BE2C (cell line): ENCODE measurements around the gene NUAK2.

Experiments used
- DNase-seq: peaks from one replicate; pipeline ENCODE4 v3.0.0-alpha.2; 2020
- H3K27me3 ChIP-seq: fragments of 250-450 bp; sonication (Bioruptor Pico); 2 replicates; pipeline ENCODE4 v1.5.1; 2020; ENCODE audit warnings: mild to moderate bottlenecking
- H3K36me3 ChIP-seq: fragments of 250-450 bp; sonication (Bioruptor Pico); 2 replicates; pipeline ENCODE4 v1.5.1; 2020; ENCODE audit warnings: mild to moderate bottlenecking
- H3K4me1 ChIP-seq: fragments of 250-450 bp; sonication (Bioruptor Pico); 2 replicates; pipeline ENCODE4 v1.5.1; 2020
- H3K4me3 ChIP-seq: 2 replicates; pipeline ENCODE4 v1.5.1; 2011; ENCODE audit warnings: low read depth, low read length
- H3K9me3 ChIP-seq: fragments of 250-450 bp; sonication (Bioruptor Pico); 2 replicates; pipeline ENCODE4 v1.5.1; 2020
- TF ChIP-seq, protein P1 (sequence below): IDR thresholded peaks from 2 replicates; pipeline ENCODE4 v1.5.1; 2012; ENCODE audit warnings: mild to moderate bottlenecking, low read depth, low read length

Gene NUAK2

DNA sequence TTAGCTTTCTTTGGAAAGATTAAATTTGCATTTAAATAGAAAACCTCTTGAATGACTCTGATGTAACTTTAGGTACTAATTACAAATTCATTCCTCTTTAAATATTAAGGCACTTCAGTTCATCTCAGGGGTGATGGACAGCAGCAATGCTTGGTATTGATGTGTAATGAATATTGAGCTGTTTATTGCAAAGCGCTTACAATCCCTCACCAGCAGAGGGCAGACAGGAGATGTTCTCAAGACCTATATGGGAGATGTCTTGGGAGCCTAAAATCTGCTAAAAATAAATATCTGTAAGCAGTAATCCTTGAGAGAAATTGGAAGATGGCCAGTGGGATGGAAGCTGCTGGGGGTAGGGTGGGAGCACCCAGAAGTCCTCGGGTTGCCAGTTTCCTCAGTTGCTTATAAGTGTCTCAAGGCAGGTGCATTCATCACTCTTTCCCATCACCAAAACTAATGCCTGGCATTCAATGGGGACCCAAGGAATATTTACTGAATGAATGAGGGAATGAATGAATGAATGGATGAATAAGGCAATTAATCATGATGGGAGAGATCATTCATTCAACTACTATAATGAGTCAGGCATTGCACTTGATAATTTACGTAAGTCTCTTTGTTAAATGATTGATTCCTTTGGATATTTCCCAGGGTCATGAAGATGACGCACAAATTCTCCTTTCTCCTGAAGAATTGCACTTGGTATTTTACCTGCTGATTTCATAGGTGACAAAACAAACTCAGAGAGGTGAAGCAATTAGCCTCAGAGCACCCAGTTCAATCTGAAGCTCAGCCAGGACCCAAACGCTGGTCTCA, 32.9 kb upstream of the NUAK2 start:
- peak; percentile 70 for DNase-seq
- Histone ChIP-seq H3K27me3 (no peaks in the 10 kb centered on the region), H3K9me3 (no peaks in the 10 kb centered on the region), H3K36me3 (no peaks in the 10 kb centered on the region), H3K4me3 (no peak overlapping the region), H3K4me1 (peaks cover 26% of the 10 kb centered on the region)
- TF ChIP-seq, protein P1, sequence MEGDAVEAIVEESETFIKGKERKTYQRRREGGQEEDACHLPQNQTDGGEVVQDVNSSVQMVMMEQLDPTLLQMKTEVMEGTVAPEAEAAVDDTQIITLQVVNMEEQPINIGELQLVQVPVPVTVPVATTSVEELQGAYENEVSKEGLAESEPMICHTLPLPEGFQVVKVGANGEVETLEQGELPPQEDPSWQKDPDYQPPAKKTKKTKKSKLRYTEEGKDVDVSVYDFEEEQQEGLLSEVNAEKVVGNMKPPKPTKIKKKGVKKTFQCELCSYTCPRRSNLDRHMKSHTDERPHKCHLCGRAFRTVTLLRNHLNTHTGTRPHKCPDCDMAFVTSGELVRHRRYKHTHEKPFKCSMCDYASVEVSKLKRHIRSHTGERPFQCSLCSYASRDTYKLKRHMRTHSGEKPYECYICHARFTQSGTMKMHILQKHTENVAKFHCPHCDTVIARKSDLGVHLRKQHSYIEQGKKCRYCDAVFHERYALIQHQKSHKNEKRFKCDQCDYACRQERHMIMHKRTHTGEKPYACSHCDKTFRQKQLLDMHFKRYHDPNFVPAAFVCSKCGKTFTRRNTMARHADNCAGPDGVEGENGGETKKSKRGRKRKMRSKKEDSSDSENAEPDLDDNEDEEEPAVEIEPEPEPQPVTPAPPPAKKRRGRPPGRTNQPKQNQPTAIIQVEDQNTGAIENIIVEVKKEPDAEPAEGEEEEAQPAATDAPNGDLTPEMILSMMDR, result peak; percentile 92

DNA sequence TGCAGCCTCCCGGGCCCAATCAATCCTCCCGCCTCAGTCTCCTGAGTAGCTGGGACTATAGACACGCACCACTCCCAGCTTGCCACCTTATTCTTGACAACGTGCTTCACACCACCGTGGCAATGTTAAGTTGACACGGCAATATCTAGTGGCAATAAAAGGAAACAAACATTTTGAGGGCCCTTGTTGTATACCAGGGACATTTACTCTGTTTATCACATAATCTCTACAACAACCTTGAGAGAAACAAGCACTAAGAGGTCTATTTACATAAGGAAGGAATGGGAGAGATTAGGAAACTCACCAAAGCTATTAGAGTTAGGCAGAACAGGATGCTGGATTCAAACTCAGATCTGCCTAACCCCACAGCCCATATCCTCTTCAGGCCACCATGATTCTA, 32.1 kb upstream of the NUAK2 start:
- H3K4me1 ChIP-seq, result peaks cover 32% of the 10 kb centered on the region
- H3K27me3 ChIP-seq, result no peaks in the 10 kb centered on the region
- no peaks in the 10 kb centered on the region for H3K9me3 ChIP-seq
- no peak for DNase-seq
- no peak overlapping the region for H3K4me3 ChIP-seq
- no peaks in the 10 kb centered on the region for H3K36me3 ChIP-seq
- TF ChIP-seq, protein P1, result no peak

DNA sequence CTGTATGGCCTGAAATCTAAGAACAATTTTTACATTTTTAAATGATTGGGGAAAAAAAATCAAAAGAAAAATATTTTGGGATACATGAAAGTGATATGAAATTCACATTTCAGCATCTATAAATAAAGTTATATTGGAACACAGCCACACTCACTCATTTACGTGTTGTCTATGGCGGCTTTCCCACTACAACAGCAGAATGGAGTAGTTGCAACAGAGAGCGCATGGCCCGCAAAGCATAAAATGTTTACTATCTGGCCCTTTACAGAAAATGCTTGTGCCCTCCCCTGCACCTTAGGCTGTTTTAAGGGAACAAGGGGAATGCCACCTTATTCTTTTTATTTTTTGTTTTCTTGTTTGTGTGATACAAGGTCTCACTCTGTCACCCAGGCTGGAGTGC, 31.6 kb upstream of the NUAK2 start:
- peaks cover 36% of the 10 kb centered on the region for H3K4me1 ChIP-seq
- TF ChIP-seq, protein P1, result no peak
- no peaks in the 10 kb centered on the region for H3K27me3 ChIP-seq
- H3K9me3 ChIP-seq, result no peaks in the 10 kb centered on the region
- DNase-seq, result no peak
- H3K36me3 ChIP-seq, result no peaks in the 10 kb centered on the region
- no peak overlapping the region for H3K4me3 ChIP-seq

DNA sequence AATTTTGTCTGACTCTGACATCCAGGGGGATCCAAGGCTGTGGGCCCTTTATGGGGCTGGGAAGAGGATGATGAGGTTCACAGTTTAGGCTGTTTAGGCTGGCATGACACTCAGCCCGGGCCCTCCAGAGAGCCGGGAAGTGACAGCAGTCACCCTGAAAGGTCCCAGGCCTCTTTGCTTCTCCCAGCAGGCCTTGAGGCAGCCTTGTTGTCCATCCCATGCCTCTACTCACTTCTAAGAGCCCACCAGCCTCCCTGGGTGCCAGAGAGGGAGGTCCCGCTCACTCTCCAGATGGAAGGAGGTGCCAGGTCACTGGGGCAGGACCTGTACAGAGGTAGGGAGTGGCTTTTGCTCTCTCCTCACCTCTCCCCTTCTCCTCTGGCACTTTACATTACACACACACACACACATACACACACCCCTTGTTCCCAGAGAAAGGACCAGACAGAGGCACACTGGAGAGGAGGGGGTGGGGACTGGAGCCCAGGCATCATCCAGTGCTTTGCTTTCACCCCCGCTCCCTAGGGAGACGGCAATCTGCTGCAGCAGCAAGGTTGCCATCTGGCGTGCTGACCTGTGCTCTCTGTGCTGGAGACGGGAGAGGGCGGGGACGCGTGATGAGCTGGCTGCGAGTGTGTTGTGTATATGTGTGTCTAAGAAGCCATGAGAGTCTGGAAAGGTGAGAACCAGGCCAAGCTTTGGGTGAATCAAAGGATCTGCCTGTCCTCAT, 30.6 kb upstream of the NUAK2 start:
- TF ChIP-seq, protein P1, result peak; percentile 44
- H3K27me3 ChIP-seq, result no peaks in the 10 kb centered on the region
- H3K9me3 ChIP-seq, result no peaks in the 10 kb centered on the region
- H3K4me1 ChIP-seq, result peaks cover 37% of the 10 kb centered on the region
- DNase-seq, result peak; percentile 99
- H3K36me3 ChIP-seq, result no peaks in the 10 kb centered on the region
- H3K4me3 ChIP-seq, result no peak overlapping the region

DNA sequence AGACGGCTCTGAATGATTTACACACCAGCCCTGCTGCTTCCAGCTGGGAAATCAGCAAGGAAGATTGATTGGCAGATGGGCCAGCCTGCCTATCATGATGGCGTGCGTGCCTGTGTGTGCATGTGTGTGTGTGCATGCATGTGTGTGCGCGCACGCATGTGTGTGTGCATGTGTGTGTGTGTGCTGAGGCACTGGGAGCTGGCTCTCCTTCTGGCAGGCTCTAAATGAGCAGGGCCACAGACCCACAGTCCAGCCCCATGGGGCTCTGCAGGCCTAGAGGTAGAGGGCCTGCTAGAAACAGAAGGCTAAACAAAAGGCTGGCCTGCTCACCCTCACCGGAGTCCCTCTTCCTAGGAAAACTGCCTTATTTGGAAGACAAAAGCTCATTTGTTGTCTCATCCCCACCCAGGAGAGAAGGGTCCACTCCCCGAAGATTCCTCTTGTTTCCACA, 29.2 kb upstream of the NUAK2 start:
- peaks cover 40% of the 10 kb centered on the region for H3K4me1 ChIP-seq
- no peak overlapping the region for H3K4me3 ChIP-seq
- H3K27me3 ChIP-seq, result no peaks in the 10 kb centered on the region
- TF ChIP-seq, protein P1, result no peak
- no peaks in the 10 kb centered on the region for H3K9me3 ChIP-seq
- H3K36me3 ChIP-seq, result no peaks in the 10 kb centered on the region
- DNase-seq, result no peak

DNA sequence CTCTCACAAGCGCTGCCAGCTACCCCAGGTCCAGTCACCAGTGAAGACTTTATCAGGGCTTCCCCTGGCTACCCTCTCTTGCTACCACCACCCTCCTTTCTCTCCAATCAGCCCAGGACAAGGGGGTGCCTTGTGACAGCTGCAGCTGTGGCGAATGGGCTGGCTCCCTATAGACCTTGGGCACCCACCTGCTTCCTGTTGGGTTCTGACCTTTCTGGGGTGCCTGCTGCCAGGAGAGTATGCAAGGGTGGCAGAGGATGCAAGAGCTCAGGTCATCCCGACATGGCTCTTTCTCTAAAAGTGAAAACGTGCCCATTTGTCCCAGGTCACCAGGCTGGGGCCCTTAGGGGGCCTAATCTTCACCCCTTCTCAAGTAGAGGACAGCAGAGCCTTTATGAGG, 28.6 kb upstream of the NUAK2 start:
- H3K4me1 ChIP-seq, result peaks cover 40% of the 10 kb centered on the region
- DNase-seq, result no peak
- TF ChIP-seq, protein P1, result no peak
- H3K4me3 ChIP-seq, result no peak overlapping the region
- H3K36me3 ChIP-seq, result no peaks in the 10 kb centered on the region
- no peaks in the 10 kb centered on the region for H3K9me3 ChIP-seq
- no peaks in the 10 kb centered on the region for H3K27me3 ChIP-seq
